Testis (tissue), 2 donors: ENCODE data around the gene RASGRP4.

Experiments
- POLR2A ChIP-seq: fragments of 450-650 bp; IDR thresholded peaks from one replicate; pipeline ENCODE4 v1.6.1; 2017; ENCODE audit warnings: antibody characterized with exemption, mild to moderate bottlenecking, moderate library complexity
- TF ChIP-seq, protein P1 (sequence below), 3 experiments: fragments of 450-650 bp in 2 of 3; fragments of 200-600 bp in 1 of 3; sonication (generic) in 1 of 3; IDR thresholded peaks; one replicate each; pipeline ENCODE4 v1.5.1; 2016 to 2019; ENCODE audit warnings: antibody characterized with exemption in 3 of 3, mild to moderate bottlenecking in 2 of 3, moderate library complexity in 1 of 3

DNA sequence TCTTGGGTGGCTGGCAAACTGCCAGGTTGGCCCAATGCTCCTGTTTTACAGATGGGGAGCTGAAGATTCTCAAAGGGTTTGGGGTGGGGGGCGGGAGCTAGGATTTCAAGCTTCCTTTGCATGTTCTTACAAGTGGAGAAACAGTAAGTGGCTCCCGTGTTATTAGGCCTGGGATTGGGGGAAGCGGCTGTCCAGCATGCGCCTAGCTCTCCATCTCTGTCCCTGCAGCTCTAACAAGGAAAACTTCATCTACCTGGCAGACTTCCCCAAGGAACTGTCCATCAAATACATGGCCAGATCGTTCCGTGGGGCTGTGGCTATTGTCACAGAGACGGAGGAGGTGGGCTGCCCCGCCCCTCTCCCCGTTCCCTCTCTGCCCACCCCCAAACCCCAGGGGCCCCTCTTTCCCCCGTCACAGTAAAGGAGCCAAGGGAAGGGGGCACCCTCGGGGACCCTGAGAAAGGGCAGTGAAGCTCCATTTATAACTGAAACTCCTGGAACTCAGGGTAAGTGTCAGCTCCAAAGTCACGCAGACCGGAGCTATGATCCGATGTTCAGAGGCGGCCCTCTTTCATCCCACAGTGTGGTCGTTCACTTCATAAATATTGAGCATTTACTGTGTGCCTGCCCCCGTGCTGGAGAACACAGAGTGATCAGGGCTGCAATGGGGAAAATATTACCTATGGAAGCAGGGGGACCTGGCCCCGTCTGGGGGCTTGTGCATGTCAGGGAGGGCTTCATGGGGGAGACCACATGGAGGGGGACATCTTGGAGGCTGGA lies 66.6 kb downstream of the RASGRP4 start:
- TF ChIP-seq, protein P1, sequence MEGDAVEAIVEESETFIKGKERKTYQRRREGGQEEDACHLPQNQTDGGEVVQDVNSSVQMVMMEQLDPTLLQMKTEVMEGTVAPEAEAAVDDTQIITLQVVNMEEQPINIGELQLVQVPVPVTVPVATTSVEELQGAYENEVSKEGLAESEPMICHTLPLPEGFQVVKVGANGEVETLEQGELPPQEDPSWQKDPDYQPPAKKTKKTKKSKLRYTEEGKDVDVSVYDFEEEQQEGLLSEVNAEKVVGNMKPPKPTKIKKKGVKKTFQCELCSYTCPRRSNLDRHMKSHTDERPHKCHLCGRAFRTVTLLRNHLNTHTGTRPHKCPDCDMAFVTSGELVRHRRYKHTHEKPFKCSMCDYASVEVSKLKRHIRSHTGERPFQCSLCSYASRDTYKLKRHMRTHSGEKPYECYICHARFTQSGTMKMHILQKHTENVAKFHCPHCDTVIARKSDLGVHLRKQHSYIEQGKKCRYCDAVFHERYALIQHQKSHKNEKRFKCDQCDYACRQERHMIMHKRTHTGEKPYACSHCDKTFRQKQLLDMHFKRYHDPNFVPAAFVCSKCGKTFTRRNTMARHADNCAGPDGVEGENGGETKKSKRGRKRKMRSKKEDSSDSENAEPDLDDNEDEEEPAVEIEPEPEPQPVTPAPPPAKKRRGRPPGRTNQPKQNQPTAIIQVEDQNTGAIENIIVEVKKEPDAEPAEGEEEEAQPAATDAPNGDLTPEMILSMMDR (IDR thresholded peaks at IDR 0.05), result no peak
- no peak for TF ChIP-seq POLR2A
